DMS 273 (cell line): ENCODE measurements around the gene CDX1.

Source experiments
- DNase-seq: peaks from one replicate; lab custom pipeline; 2025; ENCODE audit not compliant: unreplicated experiment; lab: John Stamatoyannopoulos, UW

The CDX1 gene

GRCh38 chr5:150161242-150162141 lies 5.1 kb upstream of the CDX1 start:
- DNase-seq, result peak; percentile 89

DNA sequence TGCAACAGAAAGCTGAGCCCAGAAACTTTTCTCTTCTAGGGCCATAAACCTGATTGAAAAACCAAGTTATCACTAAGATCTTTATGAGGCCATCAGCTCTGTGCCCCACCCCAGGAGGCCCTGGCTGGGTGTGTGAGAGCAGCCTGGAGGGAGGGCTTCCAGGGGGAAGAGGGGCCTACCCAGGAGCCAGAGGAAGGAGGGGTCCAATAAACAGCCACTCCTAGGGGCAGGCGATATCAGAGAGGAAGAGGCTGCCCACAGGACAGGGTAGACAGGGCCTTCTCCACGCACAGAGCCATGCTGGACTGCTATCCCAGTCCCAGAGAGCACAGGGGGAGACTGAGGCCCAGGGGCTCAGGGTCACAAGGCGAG lies 4.5 kb upstream of the CDX1 start:
- no peak for DNase-seq

DNA sequence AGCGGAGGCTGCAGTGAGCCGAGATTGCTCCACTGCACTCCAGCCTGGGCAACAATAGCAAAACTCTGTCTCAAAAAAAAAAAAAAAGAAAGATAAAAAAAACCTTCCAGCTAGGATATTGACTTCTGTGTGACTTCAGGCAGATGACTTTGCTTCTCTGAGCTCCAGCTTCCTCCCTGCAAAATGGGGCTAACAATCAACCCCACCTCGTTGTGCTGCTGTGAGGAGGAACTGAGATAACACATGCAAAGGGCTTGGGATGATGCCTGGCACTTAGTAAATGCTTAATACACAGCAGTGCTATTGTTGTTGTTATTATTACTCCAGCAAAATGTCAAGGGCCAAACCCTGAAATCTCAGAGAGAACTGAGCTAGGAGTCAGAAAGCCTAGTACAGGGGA lies 3.5 kb upstream of the CDX1 start:
- no peak for DNase-seq

DNA sequence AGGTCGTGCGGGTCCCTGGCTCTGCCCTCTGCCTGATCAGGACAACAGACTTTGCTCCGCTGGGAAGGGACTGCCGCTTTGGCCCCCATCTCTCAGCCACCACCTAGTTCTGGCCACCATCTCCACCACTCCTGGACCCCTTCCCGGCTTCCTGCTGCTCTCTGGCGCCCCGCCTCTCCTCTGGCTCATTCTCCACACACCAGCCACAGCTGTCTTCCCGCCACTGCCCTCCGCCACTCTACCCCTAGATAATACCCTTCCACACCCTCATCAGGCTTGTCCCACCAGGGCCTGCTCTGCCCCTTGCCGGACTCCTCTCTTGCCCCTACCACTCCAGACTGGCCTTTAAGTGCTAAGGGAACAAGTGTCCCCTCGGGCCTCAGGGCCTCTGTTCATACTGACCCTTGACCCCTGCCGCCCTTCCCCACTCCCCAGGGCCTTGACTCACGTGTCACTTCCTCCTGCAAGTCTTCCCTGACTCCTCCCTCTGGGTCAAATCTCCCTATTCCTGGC lies 3.0 kb upstream of the CDX1 start:
- DNase-seq, result peak; percentile 51

- DNase-seq, result peak; percentile 40
Observed at GRCh38 chr5:150164211-150164980, 2.2 kb upstream of the CDX1 start.

- DNase-seq, result no peak
Observed at GRCh38 chr5:150166037-150166649, 435 bp upstream of the CDX1 start.

DNA sequence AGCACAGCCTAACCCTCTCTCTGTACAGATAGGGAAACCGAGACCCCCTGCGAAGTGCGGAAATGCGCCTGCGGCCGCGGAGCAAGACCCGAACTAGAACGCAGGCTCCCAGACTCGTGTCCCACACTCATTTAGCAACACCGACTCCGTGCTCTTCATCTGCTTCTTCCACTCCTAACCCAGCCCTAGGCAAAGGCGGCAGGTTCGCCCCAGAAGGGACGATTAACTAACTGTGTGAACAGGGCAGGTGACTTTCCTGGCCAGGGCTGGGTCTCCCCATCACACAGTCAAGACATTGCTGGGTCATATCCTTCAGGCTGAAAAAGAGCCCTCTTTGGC lies 903 bp downstream of the CDX1 start:
- DNase-seq, result no peak

DNA sequence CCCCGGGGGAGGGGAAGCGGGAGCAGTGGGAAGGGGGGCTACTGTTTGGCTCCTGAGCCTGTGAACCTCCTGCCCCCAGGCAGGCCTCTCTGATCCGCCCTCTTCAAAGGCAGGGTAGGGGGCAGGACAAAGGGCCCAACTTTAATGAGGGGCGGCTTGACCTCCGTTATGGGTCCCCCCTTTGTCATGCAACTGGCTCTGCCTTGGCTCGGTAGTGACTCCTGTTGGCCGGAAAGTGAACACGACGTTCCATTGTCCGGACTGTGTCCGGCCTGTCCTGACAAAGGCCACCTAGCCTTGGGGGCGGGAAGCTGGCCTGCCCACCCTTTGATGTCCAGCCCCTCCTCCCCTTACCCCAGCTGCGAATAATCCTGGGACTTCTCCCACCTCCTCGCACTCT lies 1.3 kb downstream of the CDX1 start:
- DNase-seq, result no peak

GRCh38 chr5:150168864-150169263 lies 2.3 kb downstream of the CDX1 start:
- no peak for DNase-seq

DNA sequence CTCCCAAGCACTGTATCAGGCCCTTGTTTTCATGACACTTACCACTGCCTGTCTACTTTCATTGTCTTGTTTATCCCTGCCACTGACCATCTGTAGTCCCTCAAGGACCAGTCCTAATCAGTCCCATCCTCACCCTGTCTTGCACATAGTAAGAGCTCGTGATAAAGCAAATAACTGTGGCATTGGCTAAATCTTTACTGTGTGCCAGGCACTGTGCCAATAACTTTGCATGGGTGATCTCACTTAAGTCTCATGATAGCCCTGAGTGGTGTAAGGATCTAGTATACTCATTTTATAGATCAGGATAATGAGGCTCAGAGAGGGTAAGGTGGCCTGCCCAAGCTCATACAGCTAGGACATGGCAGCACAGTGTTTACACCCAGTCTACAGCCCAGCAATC lies 5.6 kb downstream of the CDX1 start:
- DNase-seq, result no peak

GRCh38 chr5:150172556-150172955 lies 6.0 kb downstream of the CDX1 start:
- DNase-seq, result no peak

GRCh38 chr5:150173161-150173560 lies 6.6 kb downstream of the CDX1 start:
- no peak for DNase-seq

DNA sequence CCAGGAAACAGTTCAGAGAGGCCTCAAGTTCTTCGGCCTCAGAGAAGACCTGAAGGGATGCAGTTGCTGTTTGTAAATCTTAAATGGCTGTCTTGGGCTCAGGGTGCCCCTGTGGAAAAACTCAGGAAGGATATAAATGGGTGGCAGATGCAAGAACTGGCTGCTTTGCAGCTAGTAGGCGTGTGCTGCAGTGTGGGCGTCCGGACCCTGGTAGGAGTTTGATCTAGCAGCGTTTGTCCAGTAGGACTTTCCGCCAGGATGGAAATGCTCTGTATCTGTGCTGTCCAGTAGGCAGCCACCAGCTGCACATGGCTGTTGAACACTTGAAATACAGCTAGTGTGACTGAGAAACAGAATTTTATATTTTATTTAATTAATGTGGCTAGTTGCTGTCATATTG lies 7.7 kb downstream of the CDX1 start:
- DNase-seq, result no peak

DNA sequence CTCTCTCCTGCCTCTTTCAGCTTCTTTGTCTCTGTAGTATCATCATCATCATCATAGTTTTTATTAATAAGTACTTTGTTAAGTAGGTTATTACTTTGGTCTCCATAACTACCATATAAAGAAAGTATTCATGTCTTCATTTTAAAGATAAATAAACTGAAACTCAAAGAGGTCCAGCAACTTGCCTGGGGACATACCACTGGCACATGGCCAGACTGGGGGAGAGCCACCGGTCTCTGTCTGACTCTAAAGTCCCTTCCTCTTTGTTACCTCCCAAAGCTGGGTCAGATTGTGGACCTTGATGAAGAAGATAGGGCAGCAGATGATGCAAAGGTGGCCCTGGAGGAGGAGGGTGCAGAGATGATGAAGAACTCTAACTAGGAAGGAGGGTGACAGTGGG lies 8.5 kb downstream of the CDX1 start:
- no peak for DNase-seq

- DNase-seq, result peak; percentile 66
Observed at GRCh38 chr5:150175536-150175935, 9.0 kb downstream of the CDX1 start.

GRCh38 chr5:150176745-150177477 lies 10.3 kb downstream of the CDX1 start:
- DNase-seq, result no peak

- DNase-seq, result no peak
Observed at GRCh38 chr5:150177721-150178120, 11.1 kb downstream of the CDX1 start.

GRCh38 chr5:150178262-150178661 lies 11.7 kb downstream of the CDX1 start:
- peak; percentile 20 for DNase-seq

DNA sequence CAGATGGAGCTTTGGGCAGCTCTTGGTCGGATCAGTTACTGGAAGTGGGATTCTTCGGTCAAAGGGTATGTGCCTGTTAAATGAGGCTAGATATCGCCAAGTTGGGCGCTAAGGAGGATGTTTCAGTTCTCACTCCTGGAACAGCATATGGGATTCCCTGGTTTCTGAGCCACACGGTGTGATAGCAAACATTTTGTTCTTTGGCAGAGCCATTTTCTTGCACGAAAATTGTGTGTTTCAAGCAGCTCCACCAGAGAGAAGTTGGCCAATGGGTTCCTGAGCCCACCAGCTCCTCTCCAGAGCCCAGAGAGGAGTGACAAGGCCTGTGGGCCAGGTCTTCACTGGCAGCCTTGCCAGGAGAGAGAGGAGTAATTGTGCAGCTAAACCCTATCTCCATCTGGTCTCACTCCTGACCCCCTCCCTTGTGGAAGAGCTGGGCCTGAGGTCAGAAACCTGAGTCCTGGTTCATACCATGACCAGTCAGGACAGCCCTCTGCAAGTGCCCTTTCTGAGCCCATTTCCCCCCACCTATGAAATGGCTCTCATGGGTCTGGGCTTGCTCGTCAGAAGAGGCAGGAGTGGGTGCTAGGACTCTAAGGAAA lies 12.5 kb downstream of the CDX1 start:
- peak; percentile 36 for DNase-seq

DNA sequence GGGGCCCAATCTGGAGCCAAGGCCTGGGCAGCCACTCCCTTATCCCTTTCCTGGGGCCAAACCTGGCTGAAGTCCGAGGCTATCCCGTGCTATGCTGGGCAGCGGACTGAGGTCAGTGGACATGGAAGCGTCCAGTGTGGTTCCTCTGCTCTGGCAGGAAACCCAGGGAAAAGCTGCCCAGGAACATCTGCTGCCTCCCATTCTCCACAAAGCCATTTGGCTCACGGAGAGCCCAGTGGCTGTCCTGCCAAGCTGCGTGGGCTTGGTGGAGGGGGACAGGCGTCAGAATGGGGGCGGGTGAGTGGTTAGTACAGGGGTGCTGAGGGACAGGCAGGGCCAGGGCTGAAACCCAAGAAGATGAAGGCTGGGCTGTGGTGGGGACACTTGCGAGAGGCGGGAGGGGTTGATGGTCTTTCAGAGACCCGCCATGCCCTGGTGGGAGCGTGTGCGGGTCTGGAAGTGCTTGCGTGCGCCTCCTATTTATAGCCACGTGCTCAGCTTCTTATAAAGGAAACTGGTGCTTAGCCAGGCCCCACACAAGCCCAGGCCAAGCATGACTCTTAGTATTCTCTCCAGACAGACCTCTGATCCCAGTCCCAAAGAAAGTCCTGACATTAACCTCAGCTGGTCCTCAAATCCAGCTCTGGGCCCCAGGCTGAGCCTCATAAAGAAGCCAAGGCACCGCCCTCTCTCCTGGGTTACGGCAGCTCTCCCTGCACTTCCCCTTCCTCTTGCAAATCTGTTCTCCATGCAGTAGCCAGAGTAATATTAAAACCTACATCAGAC lies 13.9 kb downstream of the CDX1 start:
- no peak for DNase-seq
